H1 (cell line): ENCODE data around the gene SLC25A39. TPM values are rescaled to one million over a fixed set of nuclear protein-coding genes. Genes with fewer than 3 reads are reported as not detected.

ENCODE experiments used
- ASH2L ChIP-seq: fragments of 200-600, 300-600 bp; sonication (generic); IDR thresholded peaks from one replicate; pipeline ENCODE4 v1.7.1; 2017; ENCODE audit warnings: low read length
- CHD1 ChIP-seq: IDR thresholded peaks from 2 replicates; pipeline ENCODE4 v1.6.1; 2012; ENCODE audit warnings: low read depth, low read length, improper control_type of control experiment
- CHD2 ChIP-seq: IDR thresholded peaks from 2 replicates; pipeline ENCODE4 v1.6.1; 2012; ENCODE audit warnings: low read length, improper control_type of control experiment
- CTBP2 ChIP-seq: IDR thresholded peaks from 2 replicates; pipeline ENCODE4 v1.7.0; 2011; ENCODE audit warnings: borderline replicate concordance, mild to moderate bottlenecking, moderate library complexity, mixed read lengths, low read length; ENCODE audit not compliant: insufficient read depth, insufficient read length
- EGR1 ChIP-seq: IDR thresholded peaks from 2 replicates; pipeline ENCODE4 v1.6.1; 2011; ENCODE audit warnings: low read depth, low read length, borderline replicate concordance
- EZH2 ChIP-seq: fragments of 200-600 bp; sonication (generic); IDR thresholded peaks from 2 replicates; pipeline ENCODE4 v1.7.1; 2012; ENCODE audit warnings: low read depth, mild to moderate bottlenecking, moderate library complexity, low read length, inconsistent platforms; ENCODE audit not compliant: severe bottlenecking
- FOSL1 ChIP-seq: IDR thresholded peaks from 2 replicates; pipeline ENCODE4 v1.6.1; 2011; ENCODE audit warnings: mild to moderate bottlenecking, low read depth, low read length, moderate library complexity; ENCODE audit not compliant: insufficient read depth
- HDAC2 ChIP-seq, 2 experiments: fragments of 300-600 bp in 1 of 2; sonication (generic) in 1 of 2; IDR thresholded peaks; 2 replicates each; pipeline ENCODE4 v1.6.1; 2011 to 2012; ENCODE audit warnings: low read depth in 2 of 2, low read length in 2 of 2, mild to moderate bottlenecking in 2 of 2, moderate library complexity in 2 of 2, borderline replicate concordance in 1 of 2, inconsistent platforms in 1 of 2
- JUN ChIP-seq: IDR thresholded peaks from 2 replicates; pipeline ENCODE4 v1.6.1; 2011; ENCODE audit warnings: low read depth, mild to moderate bottlenecking, improper control_type of control experiment, low read length
- JUND ChIP-seq: IDR thresholded peaks from 2 replicates; pipeline ENCODE4 v1.6.1; 2011; ENCODE audit warnings: mild to moderate bottlenecking, improper control_type of control experiment, low read length
- MAFK ChIP-seq: IDR thresholded peaks from 2 replicates; pipeline ENCODE4 v1.6.1; 2012; ENCODE audit warnings: low read depth, mild to moderate bottlenecking, improper control_type of control experiment, low read length
- MAX ChIP-seq: IDR thresholded peaks from 2 replicates; pipeline ENCODE4 v1.6.1; 2012; ENCODE audit warnings: inconsistent platforms
- PHF8 ChIP-seq: fragments of 200-600 bp; sonication (generic); conservative IDR thresholded peaks from 2 replicates; pipeline ENCODE4 v1.7.1; 2012; ENCODE audit warnings: low read depth, mild to moderate bottlenecking, inconsistent platforms, low read length, moderate library complexity
- RAD21 ChIP-seq, 2 experiments: IDR thresholded peaks in 1 of 2; conservative IDR thresholded peaks in 1 of 2; 2 replicates each; pipeline ENCODE4 v1.6.1; 2011; ENCODE audit warnings: low read depth in 2 of 2, low read length in 2 of 2, improper control_type of control experiment in 1 of 2, inconsistent platforms in 1 of 2, mild to moderate bottlenecking in 1 of 2, moderate library complexity in 1 of 2
- RFX5 ChIP-seq: IDR thresholded peaks from 2 replicates; pipeline ENCODE4 v1.6.1; 2011; ENCODE audit warnings: low read depth, low read length, improper control_type of control experiment, borderline replicate concordance
- SIRT6 ChIP-seq: IDR thresholded peaks from one replicate; pipeline ENCODE4 v1.7.1; 2012; ENCODE audit warnings: low read length, inconsistent platforms
- SP2 ChIP-seq: IDR thresholded peaks from 2 replicates; pipeline ENCODE4 v1.6.1; 2012; ENCODE audit warnings: mild to moderate bottlenecking, low read length, inconsistent platforms
- SRF ChIP-seq: IDR thresholded peaks from 2 replicates; pipeline ENCODE4 v1.6.1; 2011; ENCODE audit warnings: mild to moderate bottlenecking, low read depth, low read length, moderate library complexity
- SUZ12 ChIP-seq: fragments of 200-600 bp; sonication (generic); IDR thresholded peaks from 2 replicates; pipeline ENCODE4 v1.6.1; 2012; ENCODE audit warnings: mild to moderate bottlenecking, inconsistent platforms, low read length, moderate library complexity, mixed read lengths
- TAF1 ChIP-seq: IDR thresholded peaks from 2 replicates; pipeline ENCODE4 v1.6.1; 2011; ENCODE audit warnings: mild to moderate bottlenecking, low read depth, low read length
- TAF7 ChIP-seq: optimal IDR thresholded peaks from 2 replicates; pipeline ENCODE3; 2011; ENCODE audit warnings: low read depth, mild to moderate bottlenecking, inconsistent platforms, low read length, moderate library complexity, borderline replicate concordance
- YY1 ChIP-seq: IDR thresholded peaks from 2 replicates; pipeline ENCODE4 v1.6.1; 2011; ENCODE audit warnings: low read depth, mild to moderate bottlenecking, low read length
- ZNF274 ChIP-seq: IDR thresholded peaks from 2 replicates; pipeline ENCODE4 v1.7.0; 2012; ENCODE audit warnings: low read length, borderline replicate concordance; ENCODE audit errors: extremely low read depth
- polyA plus RNA-seq, 7 experiments: library from polyadenylated mRNA; depleted of rRNA in 3 of 7; stranded (reverse) in 5 of 7; unstranded in 2 of 7; fragments of >200 nt in 5 of 7; fragments of 200-250 nt in 2 of 7; gene quantifications; 1 replicate in 5 of 7; 2 replicates in 1 of 7; 4 replicates in 1 of 7; pipeline versions ENCODE4 v1.2.1 to v1.2.3, GENCODE V29; 2011 to 2013; ENCODE audit warnings: missing spikeins in 2 of 7, mixed read lengths in 2 of 7
- total RNA-seq: library from RNA; stranded (reverse); fragmentation: NEBNext Ultra II Directional; extraction: Animal tissue kit (Norgen Biotek cat#: 25700); gene quantifications from 2 replicates; pipeline ENCODE4 v1.2.1, GENCODE V29; 2021
- TF ChIP-seq, protein P1 (sequence below): IDR thresholded peaks from 2 replicates; pipeline ENCODE4 v1.6.1; 2012; ENCODE audit warnings: low read length, inconsistent platforms

Gene SLC25A39
- total and polyA plus RNA-seq, 2 of the 8 experiments (the other 6 are each of a cell fraction or from before 2014, with no cell fraction given): 200 to 291 TPM

DNA sequence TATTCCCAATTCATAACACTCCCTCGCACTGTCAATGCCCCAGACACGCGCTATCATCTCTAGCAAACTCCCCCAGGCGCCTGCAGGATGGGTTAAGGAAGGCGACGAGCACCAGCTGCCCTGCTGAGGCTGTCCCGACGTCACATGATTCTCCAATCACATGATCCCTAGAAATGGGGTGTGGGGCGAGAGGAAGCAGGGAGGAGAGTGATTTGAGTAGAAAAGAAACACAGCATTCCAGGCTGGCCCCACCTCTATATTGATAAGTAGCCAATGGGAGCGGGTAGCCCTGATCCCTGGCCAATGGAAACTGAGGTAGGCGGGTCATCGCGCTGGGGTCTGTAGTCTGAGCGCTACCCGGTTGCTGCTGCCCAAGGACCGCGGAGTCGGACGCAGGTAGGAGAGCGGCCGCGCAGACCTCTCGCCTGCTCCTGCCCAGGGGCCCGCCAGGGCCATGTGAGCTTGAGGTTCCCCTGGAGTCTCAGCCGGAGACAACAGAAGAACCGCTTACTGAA lies 20.4 kb upstream of the SLC25A39 start, which contains the start of gene GRN (continued):
- TF ChIP-seq SRF (0 out of 2 replicates have a peak, but pooled peaks have one; percentile 29), TAF7 (peak; percentile 70), EZH2 (no peak), CHD2 (peak; percentile 80), CHD1 (no peak), PHF8 (peak; percentile 51; the same call in 1 of the 2 replicates), YY1 (no peak), RAD21 (IDR thresholded peaks at IDR 0.05 in 1 of 2, conservative IDR thresholded peaks at IDR 0.05 in 1 of 2; ENCODE audit: low read depth in 2 of 2, low read length in 2 of 2) (no peak), SUZ12 (no peak), FOSL1 (no peak), SIRT6 (no peak), RFX5 (no peak), EGR1 (no peak), ZNF274 (no peak), CTBP2 (no peak), MAFK (no peak), MAX (peak; percentile 82; the same call in 1 of the 2 replicates), SP2 (peak; percentile 51), HDAC2 (IDR thresholded peaks at IDR 0.05; ENCODE audit: borderline replicate concordance in 1 of 2, low read depth in 2 of 2, low read length in 2 of 2) (peak in 1 of 2 experiments; percentile 52; a peak in 1 of 4 replicates), TAF1 (peak; percentile 93), JUN (no peak), ASH2L (no peak), JUND (no peak)
- TF ChIP-seq, protein P1, sequence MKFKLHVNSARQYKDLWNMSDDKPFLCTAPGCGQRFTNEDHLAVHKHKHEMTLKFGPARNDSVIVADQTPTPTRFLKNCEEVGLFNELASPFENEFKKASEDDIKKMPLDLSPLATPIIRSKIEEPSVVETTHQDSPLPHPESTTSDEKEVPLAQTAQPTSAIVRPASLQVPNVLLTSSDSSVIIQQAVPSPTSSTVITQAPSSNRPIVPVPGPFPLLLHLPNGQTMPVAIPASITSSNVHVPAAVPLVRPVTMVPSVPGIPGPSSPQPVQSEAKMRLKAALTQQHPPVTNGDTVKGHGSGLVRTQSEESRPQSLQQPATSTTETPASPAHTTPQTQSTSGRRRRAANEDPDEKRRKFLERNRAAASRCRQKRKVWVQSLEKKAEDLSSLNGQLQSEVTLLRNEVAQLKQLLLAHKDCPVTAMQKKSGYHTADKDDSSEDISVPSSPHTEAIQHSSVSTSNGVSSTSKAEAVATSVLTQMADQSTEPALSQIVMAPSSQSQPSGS: no peak
